Measurements from ENCODE around the gene CYP2U1. TPM values are rescaled to one million over a fixed set of nuclear protein-coding genes. Genes with fewer than 3 reads are reported as not detected.

Gene CYP2U1
- 22.2 and 32.5 TPM in 2 replicates for total RNA-seq

DNA sequence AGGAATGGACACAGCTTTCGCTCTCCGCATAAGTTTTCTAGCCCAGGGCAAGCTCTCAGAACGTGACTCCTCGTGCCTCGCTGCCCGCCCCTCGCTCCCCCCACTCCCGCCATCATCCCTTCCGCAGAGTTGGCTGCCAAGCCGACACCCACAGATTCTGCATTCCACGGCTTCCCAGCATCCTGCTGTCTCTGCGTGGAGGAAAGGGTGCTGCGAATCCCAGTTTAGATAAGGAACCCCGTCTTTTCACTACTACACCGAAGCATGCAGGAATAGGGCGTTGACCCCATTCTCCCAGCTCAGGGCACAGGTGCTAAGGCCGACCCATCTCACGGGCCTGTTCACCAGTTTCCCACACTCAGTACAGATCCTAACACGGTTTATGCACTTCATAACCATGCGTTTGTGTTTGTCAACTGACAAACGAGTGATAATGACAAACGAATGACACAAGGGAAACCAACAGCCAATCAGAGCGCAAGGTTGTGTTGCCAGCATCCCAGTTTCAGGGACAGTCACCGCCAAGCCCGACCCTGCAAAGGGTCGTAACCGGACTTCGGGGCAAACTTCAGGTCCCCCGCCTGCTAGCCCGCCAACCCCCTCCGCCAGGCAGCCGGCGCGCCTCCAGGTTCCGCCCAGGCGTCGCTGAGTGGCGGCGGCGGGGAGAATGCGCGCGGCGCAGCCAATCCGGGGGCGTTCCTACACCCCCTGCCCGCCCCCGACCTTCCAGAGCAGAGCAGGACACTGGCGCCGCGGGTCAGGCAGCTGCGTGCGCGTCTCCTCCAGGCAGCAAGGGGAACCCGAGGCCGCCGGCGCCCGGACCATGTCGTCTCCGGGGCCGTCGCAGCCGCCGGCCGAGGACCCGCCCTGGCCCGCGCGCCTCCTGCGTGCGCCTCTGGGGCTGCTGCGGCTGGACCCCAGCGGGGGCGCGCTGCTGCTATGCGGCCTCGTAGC, at the start of gene CYP2U1:
CYP2U1 (plus strand) TSS at position 729 of the 954 bp plus-strand sequence; CDS start at position 824, 95 bp downstream.

DNA sequence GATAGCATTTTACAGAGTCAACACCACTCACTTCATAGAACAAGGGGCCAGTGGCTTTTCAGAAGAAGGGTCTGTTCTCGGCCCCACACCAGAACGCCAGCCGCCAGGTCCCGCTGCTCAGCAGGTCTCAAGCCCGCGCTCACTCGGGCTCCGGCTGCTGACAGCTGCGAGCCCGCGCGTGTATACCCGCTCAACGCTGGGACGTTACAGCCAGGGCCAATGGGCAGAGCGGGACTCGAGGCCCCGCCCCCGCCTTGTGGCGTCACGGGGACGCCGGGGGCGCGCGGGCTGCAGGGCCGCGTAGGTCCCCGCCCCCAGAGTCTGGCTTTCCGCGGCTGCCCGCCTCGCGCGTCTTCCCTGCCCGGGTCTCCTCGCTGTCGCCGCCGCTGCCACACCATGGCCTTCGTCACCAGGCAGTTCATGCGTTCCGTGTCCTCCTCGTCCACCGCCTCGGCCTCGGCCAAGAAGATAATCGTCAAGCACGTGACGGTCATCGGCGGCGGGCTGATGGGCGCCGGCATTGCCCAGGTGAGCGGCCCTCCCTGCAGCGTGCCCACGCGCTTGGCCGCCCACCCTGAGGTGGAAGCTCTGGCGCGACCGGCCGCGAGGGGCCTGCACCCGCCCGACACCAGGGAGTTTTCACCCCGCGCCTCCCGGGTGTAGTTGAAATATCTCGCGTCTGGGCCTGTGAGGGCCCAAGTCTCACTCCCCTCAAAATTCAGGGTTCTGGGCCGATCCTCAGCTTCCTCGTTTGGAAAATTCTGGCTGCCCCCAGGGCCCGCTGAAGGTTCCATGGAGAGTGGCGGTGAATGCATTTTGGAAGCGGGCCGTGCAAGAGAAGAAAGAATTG, 58.4 kb downstream of the CYP2U1 start, which contains the start of gene HADH:
HADH (plus strand) TSS at position 353 of the 850 bp plus-strand sequence; CDS start at position 397, 44 bp downstream.

Other genes starting within 250 kb of the CYP2U1 start
- 93.5 and 94.1 TPM in 2 replicates for gene PAPSS1, start 211.3 kb upstream of the CYP2U1 start, total RNA-seq
- 218 and 240 TPM in 2 replicates for gene SGMS2, start 106.6 kb upstream of the CYP2U1 start, total RNA-seq
- gene HADH, start 58.3 kb downstream of the CYP2U1 start, total RNA-seq: 16.6 and 20.6 TPM in 2 replicates
- gene LEF1, start 237.4 kb downstream of the CYP2U1 start, total RNA-seq: 49.1 and 49.5 TPM in 2 replicates

Measured in hair follicle dermal papilla cell (primary cell).